Neutrophil (primary cell): ENCODE results near the gene FGD4.

Experiments
- H3K27ac ChIP-seq: fragments of 200-600 bp; sonication (generic); 2 replicates; pipeline ENCODE4 v1.5.1; 2016; ENCODE audit warnings: mild to moderate bottlenecking, moderate library complexity
- H3K27me3 ChIP-seq: fragments of 200-600 bp; sonication (generic); 2 replicates; pipeline ENCODE4 v1.6.0; 2016; ENCODE audit warnings: mild to moderate bottlenecking
- H3K36me3 ChIP-seq: fragments of 200-600 bp; sonication (generic); 2 replicates; pipeline ENCODE4 v1.5.1; 2017
- H3K4me1 ChIP-seq, 2 experiments: fragments of 200-600 bp in 1 of 2; sonication (generic) in 1 of 2; 1 replicate in 1 of 2; 2 replicates in 1 of 2; pipeline versions ENCODE4 v1.5.1 to v1.6.1; 2013 to 2016; ENCODE audit warnings: low read depth in 1 of 2, low read length in 1 of 2, mild to moderate bottlenecking in 1 of 2, moderate library complexity in 1 of 2; ENCODE audit not compliant: control insufficient read depth in 1 of 2, insufficient read depth in 1 of 2
- H3K4me3 ChIP-seq, 2 experiments: fragments of 200-600 bp in 1 of 2; sonication (generic) in 1 of 2; 1 replicate in 1 of 2; 2 replicates in 1 of 2; pipeline ENCODE4 v1.5.1; 2013 to 2016; ENCODE audit warnings: low read depth in 1 of 2, low read length in 1 of 2, mild to moderate bottlenecking in 1 of 2, moderate library complexity in 1 of 2
- H3K9me3 ChIP-seq: fragments of 200-600 bp; sonication (generic); 2 replicates; pipeline ENCODE4 v1.5.1; 2016
- CTCF ChIP-seq: fragments of 200-600 bp; sonication (generic); IDR thresholded peaks from 2 replicates; pipeline ENCODE4 v1.5.1; 2016; ENCODE audit warnings: antibody characterized with exemption

The FGD4 gene

GRCh38 chr12:32418903-32419519 lies 19.7 kb downstream of the FGD4 start:
- Histone ChIP-seq H3K4me3 (no peak overlapping the region), H3K9me3 (no peaks in the 10 kb centered on the region), H3K36me3 (no peaks in the 10 kb centered on the region), H3K27me3 (no peaks in the 10 kb centered on the region), H3K4me1 (no peaks in the 10 kb centered on the region), H3K27ac (no peak overlapping the region)
- no peak for TF ChIP-seq CTCF

- Histone ChIP-seq H3K9me3 (no peaks in the 10 kb centered on the region), H3K4me3 (no peak overlapping the region), H3K36me3 (no peaks in the 10 kb centered on the region), H3K27me3 (no peaks in the 10 kb centered on the region), H3K4me1 (no peaks in the 10 kb centered on the region), H3K27ac (no peak overlapping the region)
- TF ChIP-seq CTCF: no peak
These were observed 20.2 kb downstream of the FGD4 start for GRCh38 chr12:32419520-32419960.

GRCh38 chr12:32420356-32420755 lies 21.0 kb downstream of the FGD4 start:
- no peak overlapping the region for H3K27ac ChIP-seq
- no peak overlapping the region for H3K4me3 ChIP-seq
- no peak for TF ChIP-seq CTCF
- H3K36me3 ChIP-seq: no peaks in the 10 kb centered on the region
- no peaks in the 10 kb centered on the region for H3K9me3 ChIP-seq
- no peaks in the 10 kb centered on the region for H3K4me1 ChIP-seq
- H3K27me3 ChIP-seq: no peaks in the 10 kb centered on the region

- no peaks in the 10 kb centered on the region for H3K36me3 ChIP-seq
- no peaks in the 10 kb centered on the region for H3K4me1 ChIP-seq
- no peaks in the 10 kb centered on the region for H3K27me3 ChIP-seq
- no peak overlapping the region for H3K4me3 ChIP-seq
- no peak for TF ChIP-seq CTCF
- no peaks in the 10 kb centered on the region for H3K9me3 ChIP-seq
- no peak overlapping the region for H3K27ac ChIP-seq
These were observed 24.2 kb downstream of the FGD4 start for GRCh38 chr12:32423559-32423958.

GRCh38 chr12:32431025-32431424 lies 31.7 kb downstream of the FGD4 start:
- Histone ChIP-seq H3K9me3 (no peaks in the 10 kb centered on the region), H3K4me1 (no peaks in the 10 kb centered on the region), H3K36me3 (no peaks in the 10 kb centered on the region), H3K27ac (no peak overlapping the region), H3K27me3 (no peaks in the 10 kb centered on the region), H3K4me3 (no peak overlapping the region)
- TF ChIP-seq CTCF: no peak
